Mesendoderm (in vitro differentiated cells): ENCODE data around the gene PNN.
"Not testable (repeated sequence)": the region's sequence is repeated elsewhere in the genome, so short reads cannot be mapped to it uniquely, and the experiment has no call there.

Source experiments
- DNase-seq: peaks from one replicate; pipeline ENCODE4 v3.0.0; 2013
- H2AK5ac ChIP-seq: 2 replicates; pipeline ENCODE4 v1.6.1; 2013; ENCODE audit warnings: low read length, inconsistent platforms
- H2BK120ac ChIP-seq: 2 replicates; pipeline ENCODE4 v1.6.1; 2013; ENCODE audit warnings: low read depth, mild to moderate bottlenecking, low read length, moderate library complexity, mixed read lengths
- H2BK15ac ChIP-seq: replicated peaks from 2 replicates; pipeline ENCODE4 v1.6.1; 2013; ENCODE audit warnings: low read depth, mild to moderate bottlenecking, moderate library complexity
- H2BK5ac ChIP-seq: 2 replicates; pipeline ENCODE4 v1.6.1; 2013; ENCODE audit warnings: low read length, inconsistent platforms
- H3K18ac ChIP-seq: 2 replicates; pipeline ENCODE4 v1.6.1; 2013; ENCODE audit warnings: mild to moderate bottlenecking, low read length, mixed read lengths
- H3K23ac ChIP-seq: one replicate; pipeline ENCODE4 v1.6.1; 2013; ENCODE audit warnings: low read length
- H3K27ac ChIP-seq: 2 replicates; pipeline ENCODE4 v1.5.1; 2013; ENCODE audit warnings: low read depth, mild to moderate bottlenecking, inconsistent platforms, low read length, moderate library complexity
- H3K27me3 ChIP-seq: 2 replicates; pipeline ENCODE4 v1.6.1; 2013; ENCODE audit warnings: low read length, control low read depth, mild to moderate bottlenecking, inconsistent platforms; ENCODE audit not compliant: insufficient read depth, poor library complexity
- H3K36me3 ChIP-seq: 2 replicates; pipeline ENCODE4 v1.6.1; 2013; ENCODE audit warnings: low read length, inconsistent platforms; ENCODE audit not compliant: control insufficient read depth, insufficient read depth
- H3K4ac ChIP-seq: one replicate; pipeline ENCODE4 v1.6.1; 2013; ENCODE audit warnings: low read depth, mild to moderate bottlenecking, low read length, moderate library complexity
- H3K4me1 ChIP-seq: 2 replicates; pipeline ENCODE4 v1.6.1; 2013; ENCODE audit warnings: low read depth, low read length, inconsistent platforms; ENCODE audit not compliant: control insufficient read depth
- H3K4me2 ChIP-seq: 2 replicates; pipeline ENCODE4 v1.6.1; 2013; ENCODE audit warnings: low read length
- H3K4me3 ChIP-seq: 2 replicates; pipeline ENCODE4 v1.5.1; 2013; ENCODE audit warnings: mild to moderate bottlenecking, low read length
- H3K56ac ChIP-seq: one replicate; pipeline ENCODE4 v1.6.1; 2013; ENCODE audit warnings: low read length
- H3K79me1 ChIP-seq: 2 replicates; pipeline ENCODE4 v1.6.1; 2013; ENCODE audit warnings: low read length, inconsistent platforms
- H3K79me2 ChIP-seq: 2 replicates; pipeline ENCODE4 v1.6.1; 2013; ENCODE audit warnings: mild to moderate bottlenecking, low read length; ENCODE audit not compliant: control insufficient read depth, insufficient read depth
- H3K9ac ChIP-seq: 2 replicates; pipeline ENCODE4 v1.6.1; 2013; ENCODE audit warnings: low read length, inconsistent platforms
- H4K5ac ChIP-seq: one replicate; pipeline ENCODE4 v1.6.1; 2013; ENCODE audit warnings: low read length
- H4K8ac ChIP-seq: one replicate; pipeline ENCODE4 v1.6.1; 2013; ENCODE audit warnings: low read depth, mild to moderate bottlenecking, control low read depth, low read length, moderate library complexity
- WGBS: extraction: QIAGEN DNeasy Blood & Tissue Kit; methylation state at CpG from one replicate; pipeline ENCODE4 v1.1.7; 2013; ENCODE audit warnings: low lambda C conversion rate, missing lambda C conversion rate; ENCODE audit not compliant: insufficient coverage; ENCODE audit errors: extremely low coverage; 5-methylcytosine and 5-hydroxymethylcytosine counted together

PNN gene

DNA sequence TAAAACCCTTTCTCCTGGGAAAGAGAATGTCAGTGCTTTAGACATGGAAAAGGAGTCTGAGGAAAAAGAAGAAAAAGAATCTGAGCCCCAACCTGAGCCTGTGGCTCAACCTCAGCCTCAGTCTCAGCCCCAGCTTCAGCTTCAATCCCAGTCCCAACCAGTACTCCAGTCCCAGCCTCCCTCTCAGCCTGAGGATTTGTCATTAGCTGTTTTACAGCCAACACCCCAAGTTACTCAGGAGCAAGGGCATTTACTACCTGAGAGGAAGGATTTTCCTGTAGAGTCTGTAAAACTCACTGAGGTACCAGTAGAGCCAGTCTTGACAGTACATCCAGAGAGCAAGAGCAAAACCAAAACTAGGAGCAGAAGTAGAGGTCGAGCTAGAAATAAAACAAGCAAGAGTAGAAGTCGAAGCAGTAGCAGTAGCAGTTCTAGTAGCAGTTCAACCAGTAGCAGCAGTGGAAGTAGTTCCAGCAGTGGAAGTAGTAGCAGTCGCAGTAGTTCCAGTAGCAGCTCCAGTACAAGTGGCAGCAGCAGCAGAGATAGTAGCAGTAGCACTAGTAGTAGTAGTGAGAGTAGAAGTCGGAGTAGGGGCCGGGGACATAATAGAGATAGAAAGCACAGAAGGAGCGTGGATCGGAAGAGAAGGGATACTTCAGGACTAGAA is 6.1 kb downstream of the PNN start:
- Histone ChIP-seq H3K4me2 (peak overlapping the region; percentile 3), H3K23ac (no peak overlapping the region), H2BK5ac (no peak overlapping the region), H3K79me1 (peaks cover 6% of the 10 kb centered on the region), H3K79me2 (peaks cover 18% of the 10 kb centered on the region), H2BK120ac (no peak overlapping the region), H3K4me3 (no peak overlapping the region), H3K9ac (peak overlapping the region; percentile 42), H3K56ac (peak overlapping the region; percentile 3), H3K18ac (no peak overlapping the region), H3K27me3 (no peaks in the 10 kb centered on the region), H2BK15ac (no peak overlapping the region), H3K4me1 (peaks cover 3% of the 10 kb centered on the region), H3K36me3 (peaks cover 19% of the 10 kb centered on the region), H4K5ac (no peak overlapping the region), H2AK5ac (no peak overlapping the region), H3K27ac (peak overlapping the region; percentile 27), H3K4ac (no peak overlapping the region), H4K8ac (no peak overlapping the region)
- no CpG with 5 or more reads among the region's 7 CpGs for WGBS
- no peak for DNase-seq

GRCh38 chr14:39181693-39182047 is 6.6 kb downstream of the PNN start:
- Histone ChIP-seq H2BK15ac (no peak overlapping the region), H3K9ac (no peak overlapping the region), H2BK5ac (no peak overlapping the region), H3K4me1 (peaks cover 3% of the 10 kb centered on the region), H3K36me3 (peaks cover 19% of the 10 kb centered on the region), H4K8ac (no peak overlapping the region), H2BK120ac (no peak overlapping the region), H3K56ac (peak overlapping the region; percentile 3), H3K18ac (no peak overlapping the region), H3K27ac (peak overlapping the region; percentile 27), H3K27me3 (no peaks in the 10 kb centered on the region), H4K5ac (no peak overlapping the region), H3K4me3 (no peak overlapping the region), H3K4me2 (no peak overlapping the region), H3K79me2 (peaks cover 14% of the 10 kb centered on the region), H2AK5ac (no peak overlapping the region), H3K23ac (no peak overlapping the region), H3K4ac (no peak overlapping the region), H3K79me1 (peaks cover 6% of the 10 kb centered on the region)
- no peak for DNase-seq
- no CpG with 5 or more reads among the region's 5 CpGs for WGBS

DNA sequence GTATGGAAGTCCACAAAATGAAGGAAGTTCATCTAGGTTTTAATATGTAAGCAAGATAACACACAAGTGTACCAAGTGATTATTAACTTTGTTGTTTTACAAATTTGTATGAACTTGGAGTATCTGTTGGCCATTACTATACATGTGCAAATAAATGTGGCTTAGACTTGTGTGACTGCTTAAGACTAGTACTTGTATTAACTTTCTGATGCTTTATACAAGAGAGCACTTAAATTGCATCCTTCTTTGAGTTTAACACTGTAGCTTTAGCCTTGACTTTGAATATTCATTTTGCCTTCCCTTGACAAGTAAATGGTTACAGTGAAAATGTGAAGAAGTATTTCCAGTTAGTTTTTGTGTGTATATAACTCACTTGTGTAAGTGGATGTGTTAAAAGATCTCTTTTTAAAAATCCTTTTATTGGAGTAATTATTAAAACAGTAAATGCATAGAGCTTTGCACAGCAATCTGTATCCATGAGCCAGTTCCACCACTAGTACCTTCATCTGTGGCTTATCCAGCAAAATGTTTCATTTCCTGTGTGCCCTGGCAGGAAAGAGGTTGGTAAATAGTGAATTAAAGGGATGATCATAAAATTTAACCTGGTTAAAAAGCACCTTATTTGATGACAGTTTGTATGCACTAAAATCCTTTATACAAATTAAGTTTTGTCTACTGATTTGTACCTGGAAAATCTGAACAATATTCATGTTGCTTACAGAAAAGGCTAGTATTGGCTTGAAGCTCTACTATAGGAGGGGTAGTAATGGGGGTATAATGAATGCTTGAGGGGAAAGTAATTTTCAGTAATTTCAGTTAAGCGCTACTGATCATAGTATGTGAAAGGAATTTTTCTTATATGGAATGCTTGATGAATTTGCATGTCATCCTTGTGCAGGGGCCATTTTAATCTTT is 8.0 kb downstream of the PNN start:
- H3K9ac ChIP-seq: no peak overlapping the region
- H3K36me3 ChIP-seq: peaks cover 15% of the 10 kb centered on the region
- no peak overlapping the region for H2BK15ac ChIP-seq
- H3K79me1 ChIP-seq: peaks cover 6% of the 10 kb centered on the region
- H4K8ac ChIP-seq: no peak overlapping the region
- no peak overlapping the region for H3K56ac ChIP-seq
- no peak overlapping the region for H3K4me2 ChIP-seq
- DNase-seq: no peak
- no peaks in the 10 kb centered on the region for H3K27me3 ChIP-seq
- H3K27ac ChIP-seq: no peak overlapping the region
- H3K23ac ChIP-seq: no peak overlapping the region
- no peak overlapping the region for H2BK120ac ChIP-seq
- no peak overlapping the region for H3K4me3 ChIP-seq
- no CpG with 5 or more reads among the region's 1 CpG for WGBS
- H3K18ac ChIP-seq: no peak overlapping the region
- H3K4me1 ChIP-seq: peaks cover 5% of the 10 kb centered on the region
- H3K79me2 ChIP-seq: peaks cover 6% of the 10 kb centered on the region
- H3K4ac ChIP-seq: no peak overlapping the region
- H2BK5ac ChIP-seq: no peak overlapping the region
- H2AK5ac ChIP-seq: no peak overlapping the region
- no peak overlapping the region for H4K5ac ChIP-seq

- not testable (repeated sequence) for H2AK5ac ChIP-seq, H3K4me3 ChIP-seq, H3K27me3 ChIP-seq, H3K4me1 ChIP-seq, H3K27ac ChIP-seq, H2BK15ac ChIP-seq, DNase-seq, H3K9ac ChIP-seq, H3K4ac ChIP-seq, H4K5ac ChIP-seq, H4K8ac ChIP-seq, H3K18ac ChIP-seq, H2BK120ac ChIP-seq, H3K56ac ChIP-seq, H3K23ac ChIP-seq, H3K79me2 ChIP-seq, H3K4me2 ChIP-seq, H2BK5ac ChIP-seq, H3K79me1 ChIP-seq
- no CpG with 5 or more reads among the region's 5 CpGs for WGBS
- peaks cover 13% of the 10 kb centered on the region for H3K36me3 ChIP-seq
Measured at GRCh38 chr14:39183685-39184003, 8.6 kb downstream of the PNN start.

- Histone ChIP-seq H2AK5ac (no peak overlapping the region), H2BK5ac (no peak overlapping the region), H3K23ac (no peak overlapping the region), H4K5ac (no peak overlapping the region), H3K27ac (no peak overlapping the region), H3K36me3 (peaks cover 10% of the 10 kb centered on the region), H2BK15ac (no peak overlapping the region), H4K8ac (no peak overlapping the region), H3K79me1 (peaks cover 4% of the 10 kb centered on the region), H3K27me3 (no peaks in the 10 kb centered on the region), H3K4me3 (no peak overlapping the region), H3K4me2 (no peak overlapping the region), H3K9ac (no peak overlapping the region), H3K4ac (no peak overlapping the region), H3K4me1 (peaks cover 5% of the 10 kb centered on the region), H3K56ac (no peak overlapping the region), H3K18ac (no peak overlapping the region), H2BK120ac (no peak overlapping the region), H3K79me2 (peaks cover 4% of the 10 kb centered on the region)
- DNase-seq: no peak
- WGBS: no CpG with 5 or more reads among the region's 4 CpGs
Measured at GRCh38 chr14:39184628-39185255, 9.7 kb downstream of the PNN start.
